Measurements from ENCODE around the gene DPYD.

DPYD gene

DNA sequence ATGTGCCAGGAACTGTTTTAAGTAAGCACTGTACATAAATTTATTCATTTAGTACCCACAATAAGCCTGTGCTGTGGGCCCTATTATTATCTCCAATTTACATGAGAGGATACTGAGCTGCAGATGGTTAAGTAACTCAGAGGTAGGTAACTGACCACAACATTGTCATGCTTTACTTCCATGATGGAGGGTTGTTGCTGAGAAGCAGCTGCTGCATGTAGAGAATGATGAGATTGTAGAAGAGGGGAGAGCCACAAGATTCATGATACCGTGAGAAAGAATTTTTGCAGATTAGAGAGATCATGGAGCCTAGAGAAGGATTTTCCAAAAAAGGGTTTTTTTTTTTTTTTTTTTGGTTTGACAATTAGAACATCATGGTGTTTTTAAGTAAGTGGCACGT lies 886.2 kb downstream of the DPYD start:
- no peak overlapping the region for H3K27ac ChIP-seq (replicated peaks; ENCODE audit: low read length)
- no peaks in the 10 kb centered on the region for H3K9me3 ChIP-seq (replicated peaks in 1 of 2; ENCODE audit: control insufficient read depth in 2 of 2, insufficient read depth in 1 of 2, low read depth in 1 of 2, low read length in 2 of 2)
- DNase-seq (ENCODE audit: low spot score) = no peak
- no peak overlapping the region for H3K4me3 ChIP-seq (ENCODE audit: low read length in 2 of 2)
- H3K23ac ChIP-seq (ENCODE audit: low read depth, low read length, poor library complexity) = no peak overlapping the region
- no peaks in the 10 kb centered on the region for H3K79me1 ChIP-seq (ENCODE audit: low read depth, low read length)
- H3K18ac ChIP-seq (ENCODE audit: low read length) = no peak overlapping the region
- no peaks in the 10 kb centered on the region for H3K27me3 ChIP-seq (ENCODE audit: control insufficient read depth in 3 of 3, insufficient read depth in 3 of 3, low read depth in 1 of 3, low read length in 3 of 3)
- H3K36me3 ChIP-seq (replicated peaks in 1 of 2; ENCODE audit: control insufficient read depth in 2 of 2, insufficient read depth in 2 of 2, low read length in 2 of 2) = no peaks in the 10 kb centered on the region
- no peak overlapping the region for H3K9ac ChIP-seq (ENCODE audit: low read depth, low read length, poor library complexity)
- H2BK120ac ChIP-seq (ENCODE audit: low read depth, low read length) = no peak overlapping the region
- no peak overlapping the region for H2BK15ac ChIP-seq (ENCODE audit: low read length)
- no peak overlapping the region for H3K14ac ChIP-seq (ENCODE audit: low read length)
- no peak overlapping the region for H4K8ac ChIP-seq (ENCODE audit: low read depth, low read length)
- no peak overlapping the region for H2BK12ac ChIP-seq (ENCODE audit: low read length)
- H2BK5ac ChIP-seq (ENCODE audit: low read length) = no peak overlapping the region
- no CpG with 5 or more reads among the region's 2 CpGs for WGBS, 2 donors (ENCODE audit: extremely low coverage in 2 of 2, insufficient read length in 2 of 2, insufficient replicate concordance in 1 of 2)
- no peak overlapping the region for H2AFZ ChIP-seq (ENCODE audit: low read length)
- H3K4ac ChIP-seq (ENCODE audit: low read length) = no peak overlapping the region
- no peaks in the 10 kb centered on the region for H3K4me1 ChIP-seq (ENCODE audit: control insufficient read depth in 2 of 2, insufficient read depth in 1 of 2, low read depth in 1 of 2, low read length in 2 of 2)
- H4K91ac ChIP-seq (ENCODE audit: low read depth, low read length, poor library complexity) = no peak overlapping the region
- H3K4me2 ChIP-seq (ENCODE audit: insufficient read depth, low read length, poor library complexity, severe bottlenecking) = no peak overlapping the region
- no peak overlapping the region for H2AK5ac ChIP-seq (ENCODE audit: low read depth, low read length)

DNA sequence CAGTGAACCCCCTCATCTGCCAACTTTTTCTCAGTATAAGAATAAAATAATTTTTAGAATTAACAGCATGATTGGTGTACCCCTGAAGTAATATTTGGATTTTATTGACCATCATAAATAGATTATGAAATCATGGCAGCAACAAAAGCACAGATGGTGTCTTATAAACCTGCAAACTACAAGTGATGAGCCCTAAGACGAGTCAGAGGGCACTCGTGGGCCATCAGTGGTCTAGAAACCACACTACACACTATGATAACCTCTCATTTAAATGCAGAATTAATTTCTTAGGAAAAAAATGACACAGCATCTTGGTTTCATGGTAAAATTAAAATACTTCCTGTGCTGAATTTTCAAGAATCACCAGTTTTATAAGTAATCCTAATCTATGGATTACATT lies 886.9 kb downstream of the DPYD start:
- Histone ChIP-seq H3K36me3 (replicated peaks in 1 of 2; ENCODE audit: control insufficient read depth in 2 of 2, insufficient read depth in 2 of 2, low read length in 2 of 2) (no peaks in the 10 kb centered on the region), H3K9ac (ENCODE audit: low read depth, low read length, poor library complexity) (no peak overlapping the region)
- no CpG with 5 or more reads among the region's 2 CpGs for WGBS, 2 donors (ENCODE audit: extremely low coverage in 2 of 2, insufficient read length in 2 of 2, insufficient replicate concordance in 1 of 2)

More for the DNA sequence above, 886.9 kb downstream of the DPYD start:
- Histone ChIP-seq H2BK5ac (ENCODE audit: low read length) (no peak overlapping the region), H3K27me3 (ENCODE audit: control insufficient read depth in 3 of 3, insufficient read depth in 3 of 3, low read depth in 1 of 3, low read length in 3 of 3) (no peaks in the 10 kb centered on the region), H2BK120ac (ENCODE audit: low read depth, low read length) (no peak overlapping the region), H3K79me1 (ENCODE audit: low read depth, low read length) (no peaks in the 10 kb centered on the region), H2BK15ac (ENCODE audit: low read length) (no peak overlapping the region), H3K4ac (ENCODE audit: low read length) (no peak overlapping the region), H4K91ac (ENCODE audit: low read depth, low read length, poor library complexity) (no peak overlapping the region), H3K18ac (ENCODE audit: low read length) (no peak overlapping the region), H2AK5ac (ENCODE audit: low read depth, low read length) (no peak overlapping the region), H3K14ac (ENCODE audit: low read length) (no peak overlapping the region), H3K9me3 (replicated peaks in 1 of 2; ENCODE audit: control insufficient read depth in 2 of 2, insufficient read depth in 1 of 2, low read depth in 1 of 2, low read length in 2 of 2) (no peaks in the 10 kb centered on the region), H4K8ac (ENCODE audit: low read depth, low read length) (no peak overlapping the region), H3K4me1 (ENCODE audit: control insufficient read depth in 2 of 2, insufficient read depth in 1 of 2, low read depth in 1 of 2, low read length in 2 of 2) (no peaks in the 10 kb centered on the region), H3K27ac (replicated peaks; ENCODE audit: low read length) (no peak overlapping the region), H2AFZ (ENCODE audit: low read length) (no peak overlapping the region), H2BK12ac (ENCODE audit: low read length) (no peak overlapping the region), H3K4me2 (ENCODE audit: insufficient read depth, low read length, poor library complexity, severe bottlenecking) (no peak overlapping the region), H3K23ac (ENCODE audit: low read depth, low read length, poor library complexity) (no peak overlapping the region), H3K4me3 (ENCODE audit: low read length in 2 of 2) (no peak overlapping the region)
- DNase-seq (ENCODE audit: low spot score) = no peak

Data from neuronal stem cell (in vitro differentiated cells).